Measurements from ENCODE around the gene CXXC1. TPM values are rescaled to one million over a fixed set of nuclear protein-coding genes. Genes with fewer than 3 reads are reported as not detected.

The CXXC1 gene
- total and polyA plus RNA-seq, 4 donors, result 21.7 to 38.4 (median 30.0) TPM

- Histone ChIP-seq H3K4me1 (ENCODE audit: control insufficient read depth in 4 of 4, insufficient read depth in 4 of 4, low read length in 3 of 4) (no peaks in the 10 kb centered on the region), H3K36me3 (ENCODE audit: control insufficient read depth in 4 of 4, insufficient read depth in 3 of 4, low read depth in 1 of 4, low read length in 3 of 4) (no peaks in the 10 kb centered on the region), H3K9me3 (ENCODE audit: control insufficient read depth in 4 of 4, low read length in 3 of 4) (no peaks in the 10 kb centered on the region), H3K4me3 (ENCODE audit: low read depth in 1 of 3, low read length in 3 of 3) (no peak overlapping the region), H3K9ac (ENCODE audit: low read depth in 1 of 2, low read length in 2 of 2) (no peak overlapping the region), H3K27me3 (ENCODE audit: control insufficient read depth in 4 of 4, insufficient read depth in 4 of 4, low read length in 3 of 4) (no peaks in the 10 kb centered on the region), H3K27ac (ENCODE audit: low read depth in 1 of 2, low read length in 2 of 2) (no peak overlapping the region)
- DNase-seq (ENCODE audit: low spot score), result no peak
- WGBS, result 90% methylated on average over 3 of the region's 3 CpGs
- TF ChIP-seq EGR1 (IDR thresholded peaks at IDR 0.05; ENCODE audit: low read depth in 2 of 2) (no peak), REST (IDR thresholded peaks at IDR 0.05) (no peak), ZBTB33 (IDR thresholded peaks at IDR 0.05) (no peak), FOXA2 (IDR thresholded peaks at IDR 0.05) (no peak), SP1 (IDR thresholded peaks at IDR 0.05) (no peak), CTCF (IDR thresholded peaks at IDR 0.05; ENCODE audit: low read depth, low read length, missing input control) (no peak), YY1 (IDR thresholded peaks at IDR 0.05) (no peak), GABPA (IDR thresholded peaks at IDR 0.05 in 1 of 2, conservative IDR thresholded peaks at IDR 0.05 in 1 of 2) (no peak), NR2F2 (IDR thresholded peaks at IDR 0.05) (no peak), HNF4G (IDR thresholded peaks at IDR 0.05) (no peak), FOXA1 (IDR thresholded peaks at IDR 0.05) (no peak)
Observed at GRCh38 chr18:50240080-50240563, 47.4 kb downstream of the CXXC1 start.

GRCh38 chr18:50232419-50232818, 55.1 kb downstream of the CXXC1 start:
- no peak overlapping the region for H3K9ac ChIP-seq (ENCODE audit: low read depth in 1 of 2, low read length in 2 of 2)
- TF ChIP-seq FOXA2 (IDR thresholded peaks at IDR 0.05), result no peak
- no peak for TF ChIP-seq HNF4G (IDR thresholded peaks at IDR 0.05)
- no peak for TF ChIP-seq NR2F2 (IDR thresholded peaks at IDR 0.05)
- no peak for TF ChIP-seq RAD21 (IDR thresholded peaks at IDR 0.05)
- TF ChIP-seq YY1 (IDR thresholded peaks at IDR 0.05), result no peak
- TF ChIP-seq REST (IDR thresholded peaks at IDR 0.05), result no peak
- TF ChIP-seq JUND (IDR thresholded peaks at IDR 0.05), result no peak
- no peak for TF ChIP-seq CTCF (IDR thresholded peaks at IDR 0.05; ENCODE audit: low read depth, low read length, missing input control)
- no peak for TF ChIP-seq HNF4A (conservative IDR thresholded peaks at IDR 0.05)
- no peak for TF ChIP-seq MAX (IDR thresholded peaks at IDR 0.05)
- TF ChIP-seq TAF1 (conservative IDR thresholded peaks at IDR 0.05), result no peak
- no peak for TF ChIP-seq ATF3 (IDR thresholded peaks at IDR 0.05)
- TF ChIP-seq RXRA (IDR thresholded peaks at IDR 0.05), result no peak
- no peak for DNase-seq (ENCODE audit: low spot score)

More at GRCh38 chr18:50232419-50232818, 55.1 kb downstream of the CXXC1 start:
- H3K4me3 ChIP-seq (ENCODE audit: low read depth in 1 of 3, low read length in 3 of 3), result no peak overlapping the region
- H3K9me3 ChIP-seq (ENCODE audit: control insufficient read depth in 4 of 4, low read length in 3 of 4), result no peaks in the 10 kb centered on the region
- no peak overlapping the region for H3K27ac ChIP-seq (ENCODE audit: low read depth in 1 of 2, low read length in 2 of 2)
- 75% methylated on average over 2 of the region's 2 CpGs for WGBS
- H3K27me3 ChIP-seq (ENCODE audit: control insufficient read depth in 4 of 4, insufficient read depth in 4 of 4, low read length in 3 of 4), result no peaks in the 10 kb centered on the region
- no peaks in the 10 kb centered on the region for H3K36me3 ChIP-seq (ENCODE audit: control insufficient read depth in 4 of 4, insufficient read depth in 3 of 4, low read depth in 1 of 4, low read length in 3 of 4)
- H3K4me1 ChIP-seq (ENCODE audit: control insufficient read depth in 4 of 4, insufficient read depth in 4 of 4, low read length in 3 of 4), result no peaks in the 10 kb centered on the region
